HepG2 (cell line): Measurements from ENCODE around the gene LCAT. TPM values are rescaled to one million over a fixed set of nuclear protein-coding genes. Genes with fewer than 3 reads are reported as not detected.

Source experiments
- ATF1 ChIP-seq: IDR thresholded peaks from 2 replicates; pipeline ENCODE4 v1.6.1; 2016; ENCODE audit warnings: mild to moderate bottlenecking, control low read depth
- EZH2 ChIP-seq: conservative IDR thresholded peaks from 2 replicates; pipeline ENCODE4 v1.6.1; 2012; ENCODE audit warnings: mild to moderate bottlenecking, low read depth, low read length, moderate library complexity
- GABPB1 ChIP-seq: IDR thresholded peaks from 2 replicates; pipeline ENCODE4 v1.6.1; 2016; ENCODE audit warnings: mild to moderate bottlenecking, missing genetic modification reagents, moderate library complexity, missing compliant biosample characterization
- HOXA3 ChIP-seq: sonication (generic); formaldehyde crosslinking; IDR thresholded peaks from 2 replicates; pipeline ENCODE4 v1.5.0; 2020; ENCODE audit warnings: missing genetic modification reagents
- HOXA5 ChIP-seq: sonication (generic); formaldehyde crosslinking; IDR thresholded peaks from 2 replicates; pipeline ENCODE4 v1.4.0; 2020; ENCODE audit warnings: missing genetic modification reagents
- MAFG ChIP-seq: sonication (generic); formaldehyde crosslinking; IDR thresholded peaks from 2 replicates; pipeline ENCODE4 v1.5.1; 2020; ENCODE audit warnings: mild to moderate bottlenecking, missing genetic modification reagents
- MAFK ChIP-seq, 2 experiments: IDR thresholded peaks in 1 of 2; conservative IDR thresholded peaks in 1 of 2; 2 replicates each; pipeline ENCODE4 v1.6.1; 2011; ENCODE audit warnings: improper control_type of control experiment in 2 of 2, low read length in 2 of 2
- MEF2D ChIP-seq: sonication (generic); formaldehyde crosslinking; IDR thresholded peaks from 2 replicates; pipeline ENCODE4 v1.5.1; 2020; ENCODE audit warnings: mild to moderate bottlenecking, missing genetic modification reagents
- PHB2 ChIP-seq: fragments of 450-650 bp; IDR thresholded peaks from 2 replicates; pipeline ENCODE4 v1.6.1; 2018; ENCODE audit not compliant: partially characterized antibody
- SSRP1 ChIP-seq: IDR thresholded peaks from 2 replicates; pipeline ENCODE4 v1.6.1; 2016; ENCODE audit warnings: control low read depth
- ZKSCAN5 ChIP-seq: sonication (generic); formaldehyde crosslinking; IDR thresholded peaks from 2 replicates; pipeline ENCODE4 v1.5.1; 2020; ENCODE audit warnings: mild to moderate bottlenecking, missing genetic modification reagents
- ZMYM3 ChIP-seq: sonication (generic); formaldehyde crosslinking; IDR thresholded peaks from 2 replicates; pipeline ENCODE4 v1.5.1; 2020; ENCODE audit warnings: mild to moderate bottlenecking, missing genetic modification reagents
- ZNF550 ChIP-seq: sonication (generic); formaldehyde crosslinking; IDR thresholded peaks from 2 replicates; pipeline ENCODE4 v1.4.0; 2020; ENCODE audit warnings: mild to moderate bottlenecking, missing genetic modification reagents, borderline replicate concordance
- ZNF562 ChIP-seq: sonication (generic); formaldehyde crosslinking; IDR thresholded peaks from 2 replicates; pipeline ENCODE4 v1.8.0; 2022; ENCODE audit warnings: missing genetic modification reagents, borderline replicate concordance
- ZNF883 ChIP-seq: sonication (generic); formaldehyde crosslinking; IDR thresholded peaks from 2 replicates; pipeline ENCODE4 v1.5.1; 2020; ENCODE audit warnings: mild to moderate bottlenecking, missing genetic modification reagents; ENCODE audit errors: not compliant biosample characterization
- ZSCAN25 ChIP-seq: sonication (generic); formaldehyde crosslinking; IDR thresholded peaks from 2 replicates; pipeline ENCODE4 v1.8.0; 2022; ENCODE audit warnings: mild to moderate bottlenecking, missing genetic modification reagents
- polyA plus RNA-seq, 8 experiments: library from polyadenylated mRNA; depleted of rRNA in 3 of 8; stranded (reverse) in 7 of 8; unstranded in 1 of 8; fragments of >200 nt; fragmentation: Illumina TruSeq in 4 of 8; extraction: Trizol in 4 of 8; gene quantifications; 2 replicates each; pipeline versions ENCODE4 v1.2.1 to v1.2.3, GENCODE V29; 2011 to 2016; ENCODE audit warnings: low read depth in 4 of 8, missing spikeins in 1 of 8, mixed read lengths in 1 of 8; ENCODE audit not compliant: insufficient read depth in 1 of 8
- total RNA-seq, 5 experiments: library from RNA; depleted of rRNA; stranded (reverse); fragments of >200 nt; fragmentation: Illumina TruSeq; extraction: Trizol; gene quantifications; 2 replicates each; pipeline ENCODE4 v1.2.3, GENCODE V29; 2016; ENCODE audit warnings: low read depth in 1 of 5
- TF ChIP-seq, protein P1 (sequence below): sonication (generic); formaldehyde crosslinking; IDR thresholded peaks from 2 replicates; pipeline ENCODE4 v1.9.0; 2021; ENCODE audit warnings: mild to moderate bottlenecking, missing genetic modification reagents
- TF ChIP-seq, protein P2 (sequence below): IDR thresholded peaks from 2 replicates; pipeline ENCODE4 v1.6.1; 2016; ENCODE audit warnings: missing biosample characterization, missing genetic modification reagents, low read depth
- TF ChIP-seq, protein P3 (sequence below): sonication (generic); formaldehyde crosslinking; IDR thresholded peaks from 2 replicates; pipeline ENCODE4 v1.4.0; 2020; ENCODE audit warnings: mild to moderate bottlenecking, missing genetic modification reagents

Gene LCAT
- total and polyA plus RNA-seq, 2 of the 13 experiments (the other 11 are each of a cell fraction or from before 2014, with no cell fraction given): 36.1 to 38.9 TPM

DNA sequence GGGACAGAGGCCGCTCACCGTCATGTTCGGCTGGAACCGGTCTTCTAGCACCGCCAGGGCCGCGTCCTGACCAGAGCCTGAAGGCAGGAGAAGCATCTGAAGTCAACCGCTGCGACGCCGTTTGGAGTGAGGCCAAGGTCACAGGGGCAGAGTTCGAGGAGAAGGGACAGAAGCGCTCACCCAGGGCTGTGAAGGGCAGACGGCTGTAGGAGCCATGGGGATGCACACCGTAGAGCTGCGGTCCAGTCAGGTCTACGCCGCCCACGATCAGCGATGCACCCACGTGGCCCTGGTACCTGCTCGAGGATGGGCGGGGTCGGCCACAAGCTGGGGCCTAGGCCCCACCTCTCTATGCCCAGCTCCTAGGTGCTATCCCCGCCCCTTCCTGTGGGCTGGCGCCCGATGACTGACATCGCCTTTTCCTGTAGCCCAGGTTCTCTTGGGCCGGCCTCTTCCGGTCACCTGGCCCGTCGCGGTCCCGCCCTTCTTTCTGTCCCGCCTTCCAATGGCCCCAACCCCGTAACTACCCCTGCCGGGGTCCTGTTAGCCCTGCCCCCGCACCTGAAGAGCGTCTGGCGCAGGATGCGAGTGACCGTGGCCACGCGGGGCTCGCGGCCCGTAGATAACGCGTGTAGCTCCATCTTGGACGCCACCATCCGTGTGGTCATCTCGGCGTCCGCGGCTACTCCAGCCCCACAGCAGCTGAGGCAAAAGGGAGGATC lies 8.4 kb downstream of the LCAT start (continued):
- peak; percentile 63 for TF ChIP-seq ZNF883
- no peak for TF ChIP-seq EZH2
- TF ChIP-seq ZNF550 (CRISPR knock-in tag): peak; percentile 95; the same call in 1 of the 2 replicates
- no peak for TF ChIP-seq ATF1 (CRISPR knock-in tag)
- TF ChIP-seq, protein P1, sequence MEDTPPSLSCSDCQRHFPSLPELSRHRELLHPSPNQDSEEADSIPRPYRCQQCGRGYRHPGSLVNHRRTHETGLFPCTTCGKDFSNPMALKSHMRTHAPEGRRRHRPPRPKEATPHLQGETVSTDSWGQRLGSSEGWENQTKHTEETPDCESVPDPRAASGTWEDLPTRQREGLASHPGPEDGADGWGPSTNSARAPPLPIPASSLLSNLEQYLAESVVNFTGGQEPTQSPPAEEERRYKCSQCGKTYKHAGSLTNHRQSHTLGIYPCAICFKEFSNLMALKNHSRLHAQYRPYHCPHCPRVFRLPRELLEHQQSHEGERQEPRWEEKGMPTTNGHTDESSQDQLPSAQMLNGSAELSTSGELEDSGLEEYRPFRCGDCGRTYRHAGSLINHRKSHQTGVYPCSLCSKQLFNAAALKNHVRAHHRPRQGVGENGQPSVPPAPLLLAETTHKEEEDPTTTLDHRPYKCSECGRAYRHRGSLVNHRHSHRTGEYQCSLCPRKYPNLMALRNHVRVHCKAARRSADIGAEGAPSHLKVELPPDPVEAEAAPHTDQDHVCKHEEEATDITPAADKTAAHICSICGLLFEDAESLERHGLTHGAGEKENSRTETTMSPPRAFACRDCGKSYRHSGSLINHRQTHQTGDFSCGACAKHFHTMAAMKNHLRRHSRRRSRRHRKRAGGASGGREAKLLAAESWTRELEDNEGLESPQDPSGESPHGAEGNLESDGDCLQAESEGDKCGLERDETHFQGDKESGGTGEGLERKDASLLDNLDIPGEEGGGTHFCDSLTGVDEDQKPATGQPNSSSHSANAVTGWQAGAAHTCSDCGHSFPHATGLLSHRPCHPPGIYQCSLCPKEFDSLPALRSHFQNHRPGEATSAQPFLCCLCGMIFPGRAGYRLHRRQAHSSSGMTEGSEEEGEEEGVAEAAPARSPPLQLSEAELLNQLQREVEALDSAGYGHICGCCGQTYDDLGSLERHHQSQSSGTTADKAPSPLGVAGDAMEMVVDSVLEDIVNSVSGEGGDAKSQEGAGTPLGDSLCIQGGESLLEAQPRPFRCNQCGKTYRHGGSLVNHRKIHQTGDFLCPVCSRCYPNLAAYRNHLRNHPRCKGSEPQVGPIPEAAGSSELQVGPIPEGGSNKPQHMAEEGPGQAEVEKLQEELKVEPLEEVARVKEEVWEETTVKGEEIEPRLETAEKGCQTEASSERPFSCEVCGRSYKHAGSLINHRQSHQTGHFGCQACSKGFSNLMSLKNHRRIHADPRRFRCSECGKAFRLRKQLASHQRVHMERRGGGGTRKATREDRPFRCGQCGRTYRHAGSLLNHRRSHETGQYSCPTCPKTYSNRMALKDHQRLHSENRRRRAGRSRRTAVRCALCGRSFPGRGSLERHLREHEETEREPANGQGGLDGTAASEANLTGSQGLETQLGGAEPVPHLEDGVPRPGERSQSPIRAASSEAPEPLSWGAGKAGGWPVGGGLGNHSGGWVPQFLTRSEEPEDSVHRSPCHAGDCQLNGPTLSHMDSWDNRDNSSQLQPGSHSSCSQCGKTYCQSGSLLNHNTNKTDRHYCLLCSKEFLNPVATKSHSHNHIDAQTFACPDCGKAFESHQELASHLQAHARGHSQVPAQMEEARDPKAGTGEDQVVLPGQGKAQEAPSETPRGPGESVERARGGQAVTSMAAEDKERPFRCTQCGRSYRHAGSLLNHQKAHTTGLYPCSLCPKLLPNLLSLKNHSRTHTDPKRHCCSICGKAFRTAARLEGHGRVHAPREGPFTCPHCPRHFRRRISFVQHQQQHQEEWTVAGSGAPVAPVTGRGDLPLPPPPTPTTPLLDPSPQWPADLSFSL (CRISPR knock-in tag): peak; percentile 28; the same call in 1 of the 2 replicates
- TF ChIP-seq GABPB1 (CRISPR knock-in tag): peak; percentile 97
- no peak for TF ChIP-seq MAFG (CRISPR knock-in tag)
- TF ChIP-seq MEF2D (CRISPR knock-in tag): peak; percentile 78
- TF ChIP-seq, protein P2, sequence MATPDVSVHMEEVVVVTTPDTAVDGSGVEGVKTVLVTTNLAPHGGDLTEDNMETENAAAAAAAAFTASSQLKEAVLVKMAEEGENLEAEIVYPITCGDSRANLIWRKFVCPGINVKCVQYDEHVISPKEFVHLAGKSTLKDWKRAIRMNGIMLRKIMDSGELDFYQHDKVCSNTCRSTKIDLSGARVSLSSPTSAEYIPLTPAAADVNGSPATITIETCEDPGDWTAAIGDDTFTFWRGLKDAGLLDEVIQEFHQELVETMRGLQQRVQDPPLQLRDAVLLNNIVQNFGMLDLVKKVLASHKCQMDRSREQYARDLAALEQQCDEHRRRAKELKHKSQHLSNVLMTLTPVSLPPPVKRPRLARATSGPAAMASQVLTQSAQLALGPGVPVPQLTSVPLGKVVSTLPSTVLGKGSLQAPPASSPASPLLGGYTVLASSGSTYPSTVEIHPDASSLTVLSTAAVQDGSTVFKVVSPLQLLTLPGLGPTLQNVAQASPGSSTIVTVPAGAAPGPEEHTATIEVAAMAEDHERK (CRISPR knock-in tag): no peak
- TF ChIP-seq HOXA5 (CRISPR knock-in tag): peak; percentile 75; the same call in 1 of the 2 replicates
- peak; percentile 64 for TF ChIP-seq HOXA3 (CRISPR knock-in tag)
- TF ChIP-seq, protein P3, sequence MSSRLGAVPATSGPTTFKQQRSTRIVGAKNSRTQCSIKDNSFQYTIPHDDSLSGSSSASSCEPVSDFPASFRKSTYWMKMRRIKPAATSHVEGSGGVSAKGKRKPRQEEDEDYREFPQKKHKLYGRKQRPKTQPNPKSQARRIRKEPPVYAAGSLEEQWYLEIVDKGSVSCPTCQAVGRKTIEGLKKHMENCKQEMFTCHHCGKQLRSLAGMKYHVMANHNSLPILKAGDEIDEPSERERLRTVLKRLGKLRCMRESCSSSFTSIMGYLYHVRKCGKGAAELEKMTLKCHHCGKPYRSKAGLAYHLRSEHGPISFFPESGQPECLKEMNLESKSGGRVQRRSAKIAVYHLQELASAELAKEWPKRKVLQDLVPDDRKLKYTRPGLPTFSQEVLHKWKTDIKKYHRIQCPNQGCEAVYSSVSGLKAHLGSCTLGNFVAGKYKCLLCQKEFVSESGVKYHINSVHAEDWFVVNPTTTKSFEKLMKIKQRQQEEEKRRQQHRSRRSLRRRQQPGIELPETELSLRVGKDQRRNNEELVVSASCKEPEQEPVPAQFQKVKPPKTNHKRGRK (CRISPR knock-in tag): no peak; the same call in 1 of the 2 replicates
- no peak for TF ChIP-seq PHB2
- TF ChIP-seq MAFK (conservative IDR thresholded peaks at IDR 0.05 in 1 of 2, IDR thresholded peaks at IDR 0.05 in 1 of 2; ENCODE audit: low read length in 2 of 2): no peak
- 0 out of 2 replicates have a peak, but pooled peaks have one; percentile 17 for TF ChIP-seq ZKSCAN5
- peak; percentile 70; the same call in 1 of the 2 replicates for TF ChIP-seq ZSCAN25 (CRISPR knock-in tag)
- TF ChIP-seq ZMYM3 (CRISPR knock-in tag): peak; percentile 25; the same call in 1 of the 2 replicates
- TF ChIP-seq ZNF562: no peak
- no peak; the same call in 1 of the 2 replicates for TF ChIP-seq SSRP1 (CRISPR knock-in tag)
